Measurements from ENCODE around the gene KLHL2. TPM values are rescaled to one million over a fixed set of nuclear protein-coding genes. Genes with fewer than 3 reads are reported as not detected.

Gene KLHL2
- polyA plus RNA-seq, 3 donors, result 6.9 to 22.6 (median 11.1) TPM

- peaks cover 60% of the 10 kb centered on the region for H3K79me2 ChIP-seq (ENCODE audit: insufficient read depth, low read length)
- peaks cover 10 to 32% of the 10 kb centered on the region in 2 donors for H3K36me3 ChIP-seq (replicated peaks in 1 of 2; ENCODE audit: control insufficient read depth in 1 of 2, insufficient read depth in 2 of 2, low read length in 2 of 2)
- H3K27me3 ChIP-seq (ENCODE audit: control insufficient read depth in 2 of 2, insufficient read depth in 2 of 2, low read length in 2 of 2), result no peaks in the 10 kb centered on the region
- no peak overlapping the region for H3K4me3 ChIP-seq (replicated peaks in 1 of 3; ENCODE audit: low read depth in 2 of 3, low read length in 3 of 3)
- no peak overlapping the region for H3K27ac ChIP-seq (ENCODE audit: low read depth in 1 of 2, low read length in 2 of 2)
- DNase-seq, result no peak
- no peaks in the 10 kb centered on the region for H4K20me1 ChIP-seq (ENCODE audit: insufficient read depth, low read length)
- peak overlapping the region in 1 of 7 donors; percentile 28 for H3K27ac Mint-ChIP-seq
- H3K27me3 Mint-ChIP-seq (ENCODE audit: low read depth in 3 of 3), result no peaks in the 10 kb centered on the region
- no peak overlapping the region for H3K9ac ChIP-seq (ENCODE audit: insufficient read depth, low read length, poor library complexity, severe bottlenecking)
- H3K4me1 Mint-ChIP-seq, result peaks cover 21% of the 10 kb centered on the region
- no peaks in the 10 kb centered on the region for H3K9me3 Mint-ChIP-seq
- H3K9me3 ChIP-seq (replicated peaks in 1 of 2; ENCODE audit: control insufficient read depth in 1 of 2, insufficient read depth in 1 of 2, low read length in 2 of 2), result no peaks in the 10 kb centered on the region
- intact Hi-C loops (cut with micrococcal nuclease), result no loop called here
- no peak overlapping the region for H3K4me3 Mint-ChIP-seq
- 100% methylated on average over 1 of the region's 1 CpG for WGBS (ENCODE audit: insufficient coverage)
- H3K36me3 Mint-ChIP-seq, result peaks cover 26 to 28% of the 10 kb centered on the region in 2 donors
- H3K4me2 ChIP-seq (replicated peaks; ENCODE audit: extremely low read depth, low read length, poor library complexity, severe bottlenecking), result no peak overlapping the region
- H2AFZ ChIP-seq (ENCODE audit: insufficient read depth, low read depth, low read length, poor library complexity, severe bottlenecking), result no peak overlapping the region
- TF ChIP-seq CTCF (IDR thresholded peaks at IDR 0.05), result no peak
- H3K4me1 ChIP-seq (ENCODE audit: control insufficient read depth in 1 of 2, insufficient read depth in 2 of 2, low read length in 2 of 2), result peaks cover 15 to 16% of the 10 kb centered on the region in 2 donors
Observed at GRCh38 chr4:165331359-165331758, 124.0 kb downstream of the KLHL2 start.

GRCh38 chr4:165331823-165332222 lies 124.5 kb downstream of the KLHL2 start:
- intact Hi-C loops (cut with micrococcal nuclease), result no loop called here
- H4K20me1 ChIP-seq (ENCODE audit: insufficient read depth, low read length), result no peaks in the 10 kb centered on the region

More at GRCh38 chr4:165331823-165332222, 124.5 kb downstream of the KLHL2 start:
- no peaks in the 10 kb centered on the region for H3K27me3 Mint-ChIP-seq (ENCODE audit: low read depth in 3 of 3)
- H3K9me3 ChIP-seq (replicated peaks in 1 of 2; ENCODE audit: control insufficient read depth in 1 of 2, insufficient read depth in 1 of 2, low read length in 2 of 2), result no peaks in the 10 kb centered on the region
- no peak overlapping the region for H3K4me2 ChIP-seq (replicated peaks; ENCODE audit: extremely low read depth, low read length, poor library complexity, severe bottlenecking)
- H3K79me2 ChIP-seq (ENCODE audit: insufficient read depth, low read length), result peaks cover 60% of the 10 kb centered on the region
- peaks cover 12% of the 10 kb centered on the region in 2 donors for H3K4me1 ChIP-seq (ENCODE audit: control insufficient read depth in 1 of 2, insufficient read depth in 2 of 2, low read length in 2 of 2)
- peak overlapping the region in 2 of 7 donors; percentile 60 to 66 for H3K27ac Mint-ChIP-seq
- H3K36me3 Mint-ChIP-seq, result peaks cover 26 to 32% of the 10 kb centered on the region in 2 donors
- 97% methylated on average over 8 of the region's 10 CpGs for WGBS (ENCODE audit: insufficient coverage)
- no peaks in the 10 kb centered on the region for H3K27me3 ChIP-seq (ENCODE audit: control insufficient read depth in 2 of 2, insufficient read depth in 2 of 2, low read length in 2 of 2)
- DNase-seq, result no peak
- no peak overlapping the region for H3K4me3 Mint-ChIP-seq
- H2AFZ ChIP-seq (ENCODE audit: insufficient read depth, low read depth, low read length, poor library complexity, severe bottlenecking), result no peak overlapping the region
- no peak overlapping the region for H3K27ac ChIP-seq (ENCODE audit: low read depth in 1 of 2, low read length in 2 of 2)
- H3K9ac ChIP-seq (ENCODE audit: insufficient read depth, low read length, poor library complexity, severe bottlenecking), result no peak overlapping the region
- H3K9me3 Mint-ChIP-seq, result no peaks in the 10 kb centered on the region
- no peak for TF ChIP-seq CTCF (IDR thresholded peaks at IDR 0.05)
- H3K4me1 Mint-ChIP-seq, result peaks cover 17% of the 10 kb centered on the region
- peaks cover 10 to 36% of the 10 kb centered on the region in 2 donors for H3K36me3 ChIP-seq (replicated peaks in 1 of 2; ENCODE audit: control insufficient read depth in 1 of 2, insufficient read depth in 2 of 2, low read length in 2 of 2)
- no peak overlapping the region for H3K4me3 ChIP-seq (replicated peaks in 1 of 3; ENCODE audit: low read depth in 2 of 3, low read length in 3 of 3)
